ENCODE results near the gene ZNF652. TPM values are rescaled to one million over a fixed set of nuclear protein-coding genes. Genes with fewer than 3 reads are reported as not detected.
"Not testable (repeated sequence)": the region's sequence is repeated elsewhere in the genome, so short reads cannot be mapped to it uniquely, and the experiment has no call there.

Gene ZNF652
- total RNA-seq, 1 donor from 2014 or later: 12.8 TPM

GRCh38 chr17:49393491-49394255 is 31.6 kb upstream of the ZNF652 start:
- no peak for DNase-seq (ENCODE audit: low read depth)
- TF ChIP-seq, protein P1, sequence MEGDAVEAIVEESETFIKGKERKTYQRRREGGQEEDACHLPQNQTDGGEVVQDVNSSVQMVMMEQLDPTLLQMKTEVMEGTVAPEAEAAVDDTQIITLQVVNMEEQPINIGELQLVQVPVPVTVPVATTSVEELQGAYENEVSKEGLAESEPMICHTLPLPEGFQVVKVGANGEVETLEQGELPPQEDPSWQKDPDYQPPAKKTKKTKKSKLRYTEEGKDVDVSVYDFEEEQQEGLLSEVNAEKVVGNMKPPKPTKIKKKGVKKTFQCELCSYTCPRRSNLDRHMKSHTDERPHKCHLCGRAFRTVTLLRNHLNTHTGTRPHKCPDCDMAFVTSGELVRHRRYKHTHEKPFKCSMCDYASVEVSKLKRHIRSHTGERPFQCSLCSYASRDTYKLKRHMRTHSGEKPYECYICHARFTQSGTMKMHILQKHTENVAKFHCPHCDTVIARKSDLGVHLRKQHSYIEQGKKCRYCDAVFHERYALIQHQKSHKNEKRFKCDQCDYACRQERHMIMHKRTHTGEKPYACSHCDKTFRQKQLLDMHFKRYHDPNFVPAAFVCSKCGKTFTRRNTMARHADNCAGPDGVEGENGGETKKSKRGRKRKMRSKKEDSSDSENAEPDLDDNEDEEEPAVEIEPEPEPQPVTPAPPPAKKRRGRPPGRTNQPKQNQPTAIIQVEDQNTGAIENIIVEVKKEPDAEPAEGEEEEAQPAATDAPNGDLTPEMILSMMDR (conservative IDR thresholded peaks at IDR 0.05; ENCODE audit: low read depth, low read length): no peak
- H3K4me3 ChIP-seq (ENCODE audit: low read depth, low read length): no peak overlapping the region

DNA sequence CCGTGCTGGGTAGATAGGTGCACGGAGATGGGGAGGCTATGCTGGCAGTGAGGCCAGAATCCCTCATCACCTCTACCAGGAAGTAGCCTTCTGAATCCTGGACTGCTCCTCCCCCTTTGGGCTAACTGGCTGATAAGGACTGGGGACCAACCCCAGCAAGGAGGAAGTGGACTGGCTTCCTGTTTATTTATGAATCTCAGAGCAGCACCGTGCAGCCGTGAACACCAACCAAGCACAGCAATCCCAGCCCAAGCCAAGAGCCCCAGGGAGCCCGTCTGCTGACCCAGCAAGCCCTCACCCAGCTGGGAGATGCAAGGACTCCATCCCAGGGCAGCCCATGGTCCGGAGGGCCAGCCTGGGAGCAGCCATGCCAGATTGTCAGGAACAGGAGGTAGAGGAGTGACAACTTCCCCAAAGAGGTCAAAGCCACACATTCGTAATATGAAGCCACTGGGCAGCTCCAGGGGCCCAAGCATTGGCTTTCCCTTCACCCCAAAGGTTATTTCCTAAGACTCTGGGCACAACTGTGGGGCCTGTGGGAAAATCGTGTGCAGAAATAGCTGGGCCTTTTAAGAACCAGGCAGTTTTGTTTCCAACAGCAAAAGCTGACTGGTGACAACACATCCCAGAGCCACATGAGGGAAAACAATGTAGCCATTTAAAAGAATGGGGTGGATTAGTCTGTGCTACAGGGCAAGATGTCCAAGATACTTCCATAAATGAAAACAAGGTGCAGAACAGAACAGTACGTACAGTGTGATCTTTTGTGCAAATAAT is 28.7 kb upstream of the ZNF652 start:
- no peak overlapping the region for H3K4me3 ChIP-seq (ENCODE audit: low read depth, low read length)
- no peak for DNase-seq (ENCODE audit: low read depth)
- TF ChIP-seq, protein P1 (conservative IDR thresholded peaks at IDR 0.05; ENCODE audit: low read depth, low read length): no peak

DNA sequence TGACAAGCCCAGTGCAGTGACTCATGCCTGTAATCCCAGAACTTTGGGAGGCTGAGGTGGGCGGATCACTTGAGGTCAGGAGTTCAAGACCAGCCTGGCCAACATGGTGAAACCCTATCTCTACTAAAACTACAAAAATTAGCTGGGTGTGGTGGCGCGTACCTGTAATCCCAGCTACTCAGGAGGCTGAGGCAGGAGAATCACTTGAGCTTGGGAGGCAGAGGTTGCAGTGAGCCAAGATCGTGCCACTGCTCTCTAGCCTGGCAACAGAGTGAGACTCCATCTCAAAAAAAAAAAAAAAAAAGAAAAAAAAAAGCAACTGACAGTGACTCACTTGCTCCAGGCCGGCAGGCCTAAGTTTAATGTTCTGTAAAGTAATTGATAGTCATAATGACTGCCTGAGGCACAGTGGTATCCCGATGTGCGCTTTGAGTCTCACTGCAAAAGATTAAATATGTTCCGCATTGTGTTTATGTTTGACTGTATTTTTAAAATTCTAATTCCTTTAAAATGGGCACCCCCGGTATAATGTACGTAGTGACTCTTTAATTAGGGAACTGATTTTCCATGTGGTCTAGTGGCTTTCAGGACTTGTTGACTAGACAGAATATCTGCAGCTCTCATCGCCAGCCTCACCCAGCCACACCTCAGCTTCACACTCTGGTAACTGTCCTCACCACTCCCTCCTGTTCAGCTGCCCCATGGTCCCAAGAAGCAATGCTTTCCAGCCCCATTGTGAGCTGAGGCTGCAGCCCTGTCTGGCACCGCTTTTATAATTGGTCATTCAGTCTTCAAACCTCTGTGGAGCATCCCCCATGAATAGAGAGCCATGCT is 27.7 kb upstream of the ZNF652 start:
- H3K4me3 ChIP-seq (ENCODE audit: low read depth, low read length); DNase-seq (ENCODE audit: low read depth): not testable (repeated sequence)

DNA sequence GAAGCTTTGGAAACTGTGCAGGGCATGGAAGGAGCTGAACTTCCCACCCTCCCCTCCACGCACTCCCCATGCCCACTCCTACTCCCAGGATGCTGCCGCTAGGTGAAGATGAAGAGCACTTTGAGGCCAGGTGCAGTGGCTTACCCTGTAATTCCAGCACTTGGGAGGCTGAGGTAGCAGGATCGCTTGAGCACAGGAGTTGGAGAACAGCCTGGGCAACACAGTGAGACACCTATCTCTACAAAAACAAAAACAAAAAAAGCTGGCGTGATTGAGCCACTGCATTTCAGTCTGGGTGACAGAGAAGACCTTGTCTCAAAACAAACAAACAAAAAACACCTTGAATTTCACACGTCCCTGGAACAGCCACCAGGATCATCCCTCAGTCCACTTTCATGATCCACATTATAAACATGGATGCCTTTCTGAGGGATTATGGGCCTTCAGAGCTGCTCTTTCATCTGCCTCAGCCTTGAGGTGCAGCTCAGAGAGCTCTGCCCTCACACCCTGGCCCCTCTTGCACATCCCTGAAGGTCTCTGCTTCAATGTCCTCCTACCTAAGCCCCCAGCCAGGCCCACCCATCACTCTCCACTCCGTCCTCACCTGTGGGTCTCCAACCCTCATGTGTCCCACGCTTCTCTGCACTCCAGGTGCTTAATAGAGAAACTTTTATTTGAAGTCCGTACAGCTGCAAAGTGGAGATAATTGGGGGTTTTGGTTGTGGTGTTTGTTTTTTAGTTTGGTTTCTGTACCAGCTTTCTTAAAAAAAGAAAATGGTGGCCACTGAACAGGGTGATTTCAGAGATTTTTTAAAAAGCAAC is 26.9 kb upstream of the ZNF652 start:
- DNase-seq (ENCODE audit: low read depth): no peak
- no peak overlapping the region for H3K4me3 ChIP-seq (ENCODE audit: low read depth, low read length)
- TF ChIP-seq, protein P1 (conservative IDR thresholded peaks at IDR 0.05; ENCODE audit: low read depth, low read length): no peak

- TF ChIP-seq, protein P1 (conservative IDR thresholded peaks at IDR 0.05; ENCODE audit: low read depth, low read length): no peak
- DNase-seq (ENCODE audit: low read depth): no peak
- no peak overlapping the region for H3K4me3 ChIP-seq (ENCODE audit: low read depth, low read length)
Measured at GRCh38 chr17:49388290-49388640, 26.2 kb upstream of the ZNF652 start.

DNA sequence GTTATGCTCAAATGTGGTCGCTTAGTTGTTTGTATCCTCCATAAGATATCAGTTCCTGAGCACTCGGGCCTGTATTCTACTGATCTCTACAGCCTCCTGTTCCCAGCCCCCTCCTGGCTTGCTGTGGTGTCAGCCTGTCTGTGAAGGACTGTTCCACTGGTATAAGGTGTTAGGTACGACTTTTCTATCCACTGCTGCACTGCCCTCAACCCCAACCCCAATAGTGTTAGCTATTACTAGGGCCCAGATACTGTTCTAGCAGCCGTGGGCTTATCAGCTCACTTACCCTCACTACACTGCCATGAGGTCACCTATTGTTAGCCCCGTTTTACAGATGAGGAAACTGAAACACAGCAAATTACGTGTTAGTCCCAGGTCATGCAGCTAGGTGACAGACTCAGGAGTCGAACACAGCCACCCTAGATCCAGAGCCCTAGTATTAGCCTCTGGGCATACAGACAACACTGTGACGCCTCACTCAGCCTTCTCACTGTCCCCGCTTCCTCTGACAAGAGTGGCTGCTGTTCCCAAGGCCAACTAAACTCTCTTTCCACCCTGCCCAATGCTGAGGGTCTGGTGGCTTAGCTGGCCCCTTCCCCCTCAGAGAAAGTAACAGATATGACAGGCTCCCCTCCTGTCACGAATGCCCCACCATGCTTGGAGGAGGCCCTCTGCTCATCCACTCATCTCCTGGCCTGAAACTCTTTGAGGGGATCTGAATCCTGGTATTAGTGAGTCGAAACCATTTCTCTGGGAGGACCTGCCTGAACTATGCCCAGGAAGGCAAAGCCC is 25.6 kb upstream of the ZNF652 start:
- DNase-seq (ENCODE audit: low read depth): no peak
- H3K4me3 ChIP-seq (ENCODE audit: low read depth, low read length): no peak overlapping the region
- TF ChIP-seq, protein P1 (conservative IDR thresholded peaks at IDR 0.05; ENCODE audit: low read depth, low read length): no peak

All from epithelial cell of proximal tubule (primary cell).